ENCODE data around the gene ACTN2.

Gene ACTN2

DNA sequence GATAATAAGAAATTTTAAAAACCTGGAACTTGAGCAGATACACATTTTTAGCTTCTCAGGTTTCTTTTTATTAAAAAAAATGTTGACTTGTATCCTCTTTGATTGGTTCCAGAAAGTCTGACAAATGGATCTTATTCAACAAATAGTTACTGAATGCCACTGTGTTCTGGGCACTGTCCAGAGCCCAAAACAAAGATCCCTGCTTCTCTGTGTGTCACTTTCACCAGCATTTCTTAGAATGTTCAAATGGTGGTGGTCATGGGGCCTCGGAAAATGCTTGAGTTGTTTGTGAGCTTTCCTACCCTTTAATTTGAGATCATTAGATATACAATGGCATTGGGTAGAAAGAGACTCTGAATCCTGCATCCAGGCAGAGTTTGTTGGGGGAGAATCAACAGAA lies 19.9 kb downstream of the ACTN2 start:
- no peaks in the 10 kb centered on the region for H3K36me3 Mint-ChIP-seq (ENCODE audit: low read depth)

DNA sequence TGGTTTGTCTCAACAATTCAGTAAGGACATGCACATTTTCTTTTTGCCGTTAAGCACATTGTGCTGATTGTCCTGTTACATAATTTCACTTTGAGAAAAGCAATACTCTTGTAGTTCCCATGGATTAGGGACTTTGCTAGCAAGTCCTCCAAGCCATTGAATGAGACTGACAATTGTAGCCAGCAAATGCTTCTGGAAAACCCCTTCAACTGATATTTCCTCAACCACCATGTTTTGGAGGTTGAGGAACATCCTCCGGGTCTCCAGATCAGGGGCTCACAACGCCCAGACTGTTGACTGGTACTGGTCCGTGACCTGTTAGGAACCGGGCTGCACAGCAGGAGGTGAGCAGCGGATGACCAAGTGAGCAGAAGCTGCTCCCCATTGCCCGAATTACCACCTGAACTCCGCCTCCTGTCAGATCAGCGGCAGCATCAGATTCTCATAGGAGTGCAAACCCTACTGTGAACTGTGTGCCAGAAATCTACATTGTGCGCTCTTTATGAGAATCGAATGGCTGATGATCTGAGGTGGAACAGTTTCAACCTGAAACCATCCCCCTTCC lies 24.1 kb downstream of the ACTN2 start:
- Mint-ChIP-seq H3K27ac (no peak overlapping the region), H3K36me3 (ENCODE audit: low read depth) (no peaks in the 10 kb centered on the region), H3K4me3 (no peak overlapping the region), H3K27me3 (ENCODE audit: low read depth, poor library complexity) (peaks cover 24% of the 10 kb centered on the region), H3K9me3 (no peaks in the 10 kb centered on the region), H3K4me1 (no peaks in the 10 kb centered on the region)
- TF ChIP-seq, protein P1, sequence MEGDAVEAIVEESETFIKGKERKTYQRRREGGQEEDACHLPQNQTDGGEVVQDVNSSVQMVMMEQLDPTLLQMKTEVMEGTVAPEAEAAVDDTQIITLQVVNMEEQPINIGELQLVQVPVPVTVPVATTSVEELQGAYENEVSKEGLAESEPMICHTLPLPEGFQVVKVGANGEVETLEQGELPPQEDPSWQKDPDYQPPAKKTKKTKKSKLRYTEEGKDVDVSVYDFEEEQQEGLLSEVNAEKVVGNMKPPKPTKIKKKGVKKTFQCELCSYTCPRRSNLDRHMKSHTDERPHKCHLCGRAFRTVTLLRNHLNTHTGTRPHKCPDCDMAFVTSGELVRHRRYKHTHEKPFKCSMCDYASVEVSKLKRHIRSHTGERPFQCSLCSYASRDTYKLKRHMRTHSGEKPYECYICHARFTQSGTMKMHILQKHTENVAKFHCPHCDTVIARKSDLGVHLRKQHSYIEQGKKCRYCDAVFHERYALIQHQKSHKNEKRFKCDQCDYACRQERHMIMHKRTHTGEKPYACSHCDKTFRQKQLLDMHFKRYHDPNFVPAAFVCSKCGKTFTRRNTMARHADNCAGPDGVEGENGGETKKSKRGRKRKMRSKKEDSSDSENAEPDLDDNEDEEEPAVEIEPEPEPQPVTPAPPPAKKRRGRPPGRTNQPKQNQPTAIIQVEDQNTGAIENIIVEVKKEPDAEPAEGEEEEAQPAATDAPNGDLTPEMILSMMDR (IDR thresholded peaks at IDR 0.05), result no peak
- DNase-seq, result no peak

More for the DNA sequence above, 19.9 kb downstream of the ACTN2 start:
- TF ChIP-seq, protein P1 (IDR thresholded peaks at IDR 0.05), result no peak
- Mint-ChIP-seq H3K27ac (no peak overlapping the region), H3K4me1 (no peaks in the 10 kb centered on the region), H3K4me3 (no peak overlapping the region), H3K9me3 (no peaks in the 10 kb centered on the region), H3K27me3 (ENCODE audit: low read depth, poor library complexity) (peaks cover 20% of the 10 kb centered on the region)
- DNase-seq, result no peak

DNA sequence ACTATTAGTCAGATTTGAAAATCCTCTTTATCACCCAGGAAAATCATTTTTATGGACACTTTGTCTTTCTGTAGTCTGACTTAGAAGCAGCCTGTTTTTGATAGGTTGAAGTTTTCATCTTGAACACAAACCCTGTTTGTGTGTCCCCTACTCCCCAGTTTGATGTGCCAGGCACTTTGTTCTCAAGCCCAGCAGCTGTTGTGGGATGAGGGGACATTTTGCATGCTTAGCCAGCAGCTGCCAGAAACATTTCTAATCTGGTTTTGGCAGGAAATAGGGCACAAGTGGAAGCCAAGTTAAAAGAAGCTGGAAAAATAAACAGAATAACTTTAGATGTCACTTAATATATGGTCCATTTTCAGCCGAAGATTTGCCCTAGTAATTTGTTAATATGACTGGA lies 29.9 kb downstream of the ACTN2 start:
- Mint-ChIP-seq H3K4me3 (no peak overlapping the region), H3K27me3 (ENCODE audit: low read depth, poor library complexity) (peaks cover 4% of the 10 kb centered on the region), H3K9me3 (no peaks in the 10 kb centered on the region), H3K27ac (no peak overlapping the region), H3K36me3 (ENCODE audit: low read depth) (no peaks in the 10 kb centered on the region), H3K4me1 (peaks cover 7% of the 10 kb centered on the region)
- no peak for DNase-seq
- TF ChIP-seq, protein P1 (IDR thresholded peaks at IDR 0.05), result no peak

DNA sequence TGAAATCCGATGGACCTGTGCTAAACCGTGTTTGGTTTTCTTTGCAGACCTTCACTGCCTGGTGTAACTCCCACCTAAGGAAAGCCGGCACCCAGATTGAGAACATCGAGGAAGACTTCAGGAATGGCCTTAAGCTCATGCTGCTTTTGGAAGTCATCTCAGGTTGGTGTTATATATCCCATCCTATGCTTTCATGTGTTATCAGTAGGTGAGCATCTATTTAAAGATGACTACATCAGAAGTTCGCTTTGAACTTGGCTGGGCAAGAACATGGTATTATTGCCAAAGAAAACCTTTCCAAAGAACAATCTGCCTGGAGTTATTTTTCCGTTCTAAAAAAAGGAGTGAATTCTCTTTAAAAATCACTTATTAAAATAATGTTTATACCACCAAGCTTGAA lies 31.5 kb downstream of the ACTN2 start:
- Mint-ChIP-seq H3K4me3 (no peak overlapping the region), H3K27ac (no peak overlapping the region), H3K4me1 (peaks cover 7% of the 10 kb centered on the region), H3K9me3 (no peaks in the 10 kb centered on the region), H3K27me3 (ENCODE audit: low read depth, poor library complexity) (no peaks in the 10 kb centered on the region), H3K36me3 (ENCODE audit: low read depth) (no peaks in the 10 kb centered on the region)
- TF ChIP-seq, protein P1 (IDR thresholded peaks at IDR 0.05), result no peak
- no peak for DNase-seq

DNA sequence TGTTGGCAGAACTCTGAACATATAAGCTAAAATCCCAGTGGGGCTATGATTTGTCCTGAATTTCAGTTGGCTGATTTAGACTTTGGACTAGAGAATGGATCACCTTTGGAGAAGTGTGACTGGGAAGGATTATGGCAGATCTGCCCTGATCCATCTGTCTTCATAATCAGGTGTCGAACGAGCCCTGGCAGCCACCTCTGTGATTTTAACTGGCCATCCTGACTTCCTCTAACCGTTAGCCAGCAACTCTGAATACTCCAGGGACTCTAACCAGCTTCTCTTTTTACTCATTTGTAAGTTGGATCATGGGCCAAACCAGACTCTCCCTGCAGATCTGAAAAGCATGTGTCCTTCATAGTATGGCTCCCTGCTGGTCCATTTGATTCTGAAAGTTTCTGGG lies 32.0 kb downstream of the ACTN2 start:
- Mint-ChIP-seq H3K27me3 (ENCODE audit: low read depth, poor library complexity) (no peaks in the 10 kb centered on the region), H3K27ac (no peak overlapping the region), H3K4me3 (no peak overlapping the region), H3K4me1 (peaks cover 7% of the 10 kb centered on the region), H3K36me3 (ENCODE audit: low read depth) (no peaks in the 10 kb centered on the region), H3K9me3 (no peaks in the 10 kb centered on the region)
- no peak for DNase-seq
- TF ChIP-seq, protein P1 (IDR thresholded peaks at IDR 0.05), result no peak

DNA sequence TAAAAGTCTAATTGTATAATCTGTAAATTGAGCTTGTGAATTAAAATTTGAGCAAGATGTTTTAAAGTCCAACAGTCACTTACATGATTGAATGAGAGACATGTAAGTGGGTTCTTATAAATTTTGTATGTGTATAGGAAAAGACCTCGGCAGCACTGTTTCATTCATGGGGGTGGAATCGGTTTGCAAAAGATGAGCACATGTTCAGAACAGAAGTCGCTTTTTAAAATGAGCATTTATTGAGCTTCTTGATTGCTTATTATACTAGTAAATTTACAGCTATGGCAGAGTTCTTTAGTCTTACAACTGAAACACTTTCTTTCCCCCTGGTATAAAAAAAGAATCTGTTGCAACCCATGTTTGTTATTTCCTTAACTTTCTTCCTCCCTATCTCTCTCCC lies 33.9 kb downstream of the ACTN2 start:
- no peaks in the 10 kb centered on the region for H3K27me3 Mint-ChIP-seq (ENCODE audit: low read depth, poor library complexity)
- H3K9me3 Mint-ChIP-seq, result no peaks in the 10 kb centered on the region
- TF ChIP-seq, protein P1 (IDR thresholded peaks at IDR 0.05), result no peak

More for the DNA sequence above, 33.9 kb downstream of the ACTN2 start:
- DNase-seq, result no peak
- H3K36me3 Mint-ChIP-seq (ENCODE audit: low read depth), result no peaks in the 10 kb centered on the region
- H3K4me3 Mint-ChIP-seq, result no peak overlapping the region
- peaks cover 7% of the 10 kb centered on the region for H3K4me1 Mint-ChIP-seq
- no peak overlapping the region for H3K27ac Mint-ChIP-seq

Data from nephron progenitor cell (in vitro differentiated cells).